ENCODE results near the gene MYO15A. TPM values are rescaled to one million over a fixed set of nuclear protein-coding genes. Genes with fewer than 3 reads are reported as not detected.

Gene MYO15A, protein sequence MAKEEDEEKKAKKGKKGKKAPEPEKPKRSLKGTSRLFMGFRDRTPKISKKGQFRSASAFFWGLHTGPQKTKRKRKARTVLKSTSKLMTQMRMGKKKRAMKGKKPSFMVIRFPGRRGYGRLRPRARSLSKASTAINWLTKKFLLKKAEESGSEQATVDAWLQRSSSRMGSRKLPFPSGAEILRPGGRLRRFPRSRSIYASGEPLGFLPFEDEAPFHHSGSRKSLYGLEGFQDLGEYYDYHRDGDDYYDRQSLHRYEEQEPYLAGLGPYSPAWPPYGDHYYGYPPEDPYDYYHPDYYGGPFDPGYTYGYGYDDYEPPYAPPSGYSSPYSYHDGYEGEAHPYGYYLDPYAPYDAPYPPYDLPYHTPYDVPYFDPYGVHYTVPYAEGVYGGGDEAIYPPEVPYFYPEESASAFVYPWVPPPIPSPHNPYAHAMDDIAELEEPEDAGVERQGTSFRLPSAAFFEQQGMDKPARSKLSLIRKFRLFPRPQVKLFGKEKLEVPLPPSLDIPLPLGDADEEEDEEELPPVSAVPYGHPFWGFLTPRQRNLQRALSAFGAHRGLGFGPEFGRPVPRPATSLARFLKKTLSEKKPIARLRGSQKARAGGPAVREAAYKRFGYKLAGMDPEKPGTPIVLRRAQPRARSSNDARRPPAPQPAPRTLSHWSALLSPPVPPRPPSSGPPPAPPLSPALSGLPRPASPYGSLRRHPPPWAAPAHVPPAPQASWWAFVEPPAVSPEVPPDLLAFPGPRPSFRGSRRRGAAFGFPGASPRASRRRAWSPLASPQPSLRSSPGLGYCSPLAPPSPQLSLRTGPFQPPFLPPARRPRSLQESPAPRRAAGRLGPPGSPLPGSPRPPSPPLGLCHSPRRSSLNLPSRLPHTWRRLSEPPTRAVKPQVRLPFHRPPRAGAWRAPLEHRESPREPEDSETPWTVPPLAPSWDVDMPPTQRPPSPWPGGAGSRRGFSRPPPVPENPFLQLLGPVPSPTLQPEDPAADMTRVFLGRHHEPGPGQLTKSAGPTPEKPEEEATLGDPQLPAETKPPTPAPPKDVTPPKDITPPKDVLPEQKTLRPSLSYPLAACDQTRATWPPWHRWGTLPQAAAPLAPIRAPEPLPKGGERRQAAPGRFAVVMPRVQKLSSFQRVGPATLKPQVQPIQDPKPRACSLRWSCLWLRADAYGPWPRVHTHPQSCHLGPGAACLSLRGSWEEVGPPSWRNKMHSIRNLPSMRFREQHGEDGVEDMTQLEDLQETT (N-terminal part only)
- total RNA-seq (2014; rRNA removed; shearing (Covaris generic)), result 1.0 and 1.3 TPM in 2 replicates
- 1.1 and 2.2 TPM in 2 replicates for polyA plus RNA-seq (2016; fragmentation: Nextera tagmentation; extraction: Ambion mirVana)
- long read RNA-seq, result 0 reads

DNA sequence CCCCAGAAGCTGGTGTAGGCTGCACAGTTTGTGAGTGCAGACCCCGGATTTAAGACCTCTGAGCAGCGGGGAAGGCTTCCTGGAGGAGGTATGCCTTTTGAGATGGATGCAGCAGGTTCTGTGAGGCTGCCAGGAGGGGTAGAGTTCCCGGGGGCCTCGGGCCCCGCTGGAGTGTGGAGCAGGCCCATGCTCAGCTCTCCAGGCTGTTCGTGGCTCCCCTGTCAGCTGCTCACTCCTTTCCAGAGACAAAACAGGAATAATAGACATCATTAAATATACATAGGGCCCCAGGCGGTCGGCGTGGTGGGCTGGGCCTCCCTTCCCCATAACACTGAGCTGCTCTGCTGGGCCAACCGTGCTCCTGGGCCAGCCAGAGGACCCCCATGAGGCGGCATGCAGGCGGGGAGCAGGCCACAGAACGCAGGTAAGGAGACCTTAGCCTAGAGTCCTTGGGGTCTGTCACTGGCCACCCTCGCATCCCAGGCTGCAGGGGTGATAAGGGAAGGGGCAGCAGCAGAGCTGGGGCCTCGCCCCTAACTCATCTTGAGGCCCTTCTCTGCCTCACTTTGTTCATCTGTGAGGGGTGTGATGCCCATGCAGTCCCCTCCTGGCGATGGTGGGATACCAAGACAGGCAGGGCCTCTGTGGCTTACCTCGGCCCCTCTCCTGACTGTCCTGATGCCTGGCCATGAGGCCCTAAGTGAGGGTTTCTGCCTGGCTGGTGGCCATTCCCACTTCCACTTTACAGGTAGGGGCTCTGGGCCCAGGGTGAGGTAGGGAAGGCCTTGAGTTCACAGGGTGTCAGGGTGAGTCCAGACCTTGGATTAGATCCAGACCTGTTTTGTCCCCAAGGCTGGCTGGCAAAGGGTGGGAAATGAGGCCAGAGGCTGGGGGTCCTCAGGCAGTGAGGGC lies at the start of gene MYO15A:
Gene MYO15A (plus strand): TSS at position 356 of the 912 bp plus-strand sequence. CDS start 10,045 bp downstream, outside the sequence.
- Histone ChIP-seq H3K4me1 (ENCODE audit: insufficient read depth) (no peaks in the 10 kb centered on the region), H3F3A (replicated peaks; ENCODE audit: low read depth) (no peaks in the 10 kb centered on the region), H4K20me1 (replicated peaks; ENCODE audit: insufficient read depth) (no peaks in the 10 kb centered on the region; the same call in 1 of the 2 replicates), H3K4me3 (no peak within 1 kb of the TSS), H3K27ac (ENCODE audit: low read depth) (no peak within 1 kb of the TSS), H3K9me2 (ENCODE audit: insufficient read depth) (no peaks in the 10 kb centered on the region), H3K27me3 (ENCODE audit: insufficient read depth) (no peaks in the 10 kb centered on the region), H3K79me2 (replicated peaks; ENCODE audit: insufficient read depth) (no peaks in the 10 kb centered on the region), H3K4me2 (no peak within 1 kb of the TSS), H3K36me3 (ENCODE audit: insufficient read depth) (no peaks in the 10 kb centered on the region), H2AFZ (no peak within 1 kb of the TSS)
- no peak for TF ChIP-seq EZH2phosphoT487 (IDR thresholded peaks at IDR 0.05; ENCODE audit: unreplicated experiment)
- peak; percentile 1; the same call in 1 of the 2 replicates for TF ChIP-seq POLR2AphosphoS5 (IDR thresholded peaks at IDR 0.05; ENCODE audit: low read depth)
- no peak for TF ChIP-seq CREB1 (CRISPR knock-in tag; IDR thresholded peaks at IDR 0.05; ENCODE audit: low read depth)
- peaks cover 6% of the 10 kb centered on the region; the same call in 2 of the 3 replicates for H3K4me1 Mint-ChIP-seq
- peaks cover 4% of the 10 kb centered on the region for H3K27me3 Mint-ChIP-seq (ENCODE audit: insufficient read depth, low read depth, poor library complexity)
- H3K27ac Mint-ChIP-seq, result no peak within 1 kb of the TSS
- ATAC-seq (peak; percentile 16; the same call in 1 of the 3 replicates), DNase-seq (ENCODE audit: low spot score) (no peak)
- peaks cover 6% of the 10 kb centered on the region for H3K36me3 Mint-ChIP-seq (ENCODE audit: low read depth)
- no peak within 1 kb of the TSS for H3K4me3 Mint-ChIP-seq
- H3K9me3 Mint-ChIP-seq, result no peaks in the 10 kb centered on the region

DNA sequence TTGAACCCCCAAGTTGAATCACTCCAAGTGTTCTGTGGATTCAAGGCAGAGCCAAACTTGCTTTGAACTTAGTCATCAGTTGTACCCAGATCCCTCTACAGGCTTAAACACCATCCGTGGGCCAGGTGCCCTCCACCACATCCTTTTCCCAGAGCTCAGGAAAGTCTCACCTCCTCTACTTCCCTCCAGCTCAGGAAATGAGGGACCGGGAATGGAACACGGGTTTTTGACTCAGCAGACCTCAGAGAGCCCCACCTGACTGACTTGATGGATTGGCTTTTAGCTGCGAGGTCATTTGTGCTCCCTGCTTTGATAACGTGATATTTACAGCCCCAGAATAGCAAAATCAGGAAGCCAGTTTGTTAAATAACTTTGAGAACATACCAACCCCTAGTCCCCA lies 49.3 kb upstream of the MYO15A start:
- Histone ChIP-seq H3K9me2 (ENCODE audit: insufficient read depth) (no peaks in the 10 kb centered on the region), H3K36me3 (ENCODE audit: insufficient read depth) (peaks cover 9% of the 10 kb centered on the region; the same call in 1 of the 2 replicates), H3K4me1 (ENCODE audit: insufficient read depth) (no peaks in the 10 kb centered on the region), H3K79me2 (replicated peaks; ENCODE audit: insufficient read depth) (no peaks in the 10 kb centered on the region), H3K4me2 (no peak overlapping the region), H3K27me3 (ENCODE audit: insufficient read depth) (no peaks in the 10 kb centered on the region), H3F3A (replicated peaks; ENCODE audit: low read depth) (no peaks in the 10 kb centered on the region), H2AFZ (no peak overlapping the region), H3K4me3 (no peak overlapping the region), H4K20me1 (replicated peaks; ENCODE audit: insufficient read depth) (no peaks in the 10 kb centered on the region; the same call in 1 of the 2 replicates), H3K27ac (ENCODE audit: low read depth) (no peak overlapping the region)
- Mint-ChIP-seq H3K9me3 (no peaks in the 10 kb centered on the region), H3K36me3 (ENCODE audit: low read depth) (peaks cover 28% of the 10 kb centered on the region), H3K4me3 (no peak overlapping the region), H3K27me3 (ENCODE audit: insufficient read depth, low read depth, poor library complexity) (peaks cover 1% of the 10 kb centered on the region), H3K4me1 (no peaks in the 10 kb centered on the region), H3K27ac (no peak overlapping the region)
- no peak for ATAC-seq
- no peak for DNase-seq (ENCODE audit: low spot score)
- TF ChIP-seq POLR2AphosphoS5 (IDR thresholded peaks at IDR 0.05; ENCODE audit: low read depth) (no peak), EZH2 (IDR thresholded peaks at IDR 0.05; ENCODE audit: low read depth, unreplicated experiment) (no peak), ZNF114 (CRISPR knock-in tag; IDR thresholded peaks at IDR 0.05) (no peak)
- TF ChIP-seq, protein P1, sequence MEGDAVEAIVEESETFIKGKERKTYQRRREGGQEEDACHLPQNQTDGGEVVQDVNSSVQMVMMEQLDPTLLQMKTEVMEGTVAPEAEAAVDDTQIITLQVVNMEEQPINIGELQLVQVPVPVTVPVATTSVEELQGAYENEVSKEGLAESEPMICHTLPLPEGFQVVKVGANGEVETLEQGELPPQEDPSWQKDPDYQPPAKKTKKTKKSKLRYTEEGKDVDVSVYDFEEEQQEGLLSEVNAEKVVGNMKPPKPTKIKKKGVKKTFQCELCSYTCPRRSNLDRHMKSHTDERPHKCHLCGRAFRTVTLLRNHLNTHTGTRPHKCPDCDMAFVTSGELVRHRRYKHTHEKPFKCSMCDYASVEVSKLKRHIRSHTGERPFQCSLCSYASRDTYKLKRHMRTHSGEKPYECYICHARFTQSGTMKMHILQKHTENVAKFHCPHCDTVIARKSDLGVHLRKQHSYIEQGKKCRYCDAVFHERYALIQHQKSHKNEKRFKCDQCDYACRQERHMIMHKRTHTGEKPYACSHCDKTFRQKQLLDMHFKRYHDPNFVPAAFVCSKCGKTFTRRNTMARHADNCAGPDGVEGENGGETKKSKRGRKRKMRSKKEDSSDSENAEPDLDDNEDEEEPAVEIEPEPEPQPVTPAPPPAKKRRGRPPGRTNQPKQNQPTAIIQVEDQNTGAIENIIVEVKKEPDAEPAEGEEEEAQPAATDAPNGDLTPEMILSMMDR (conservative IDR thresholded peaks at IDR 0.05; ENCODE audit: low read depth in 2 of 2), result no peak
- TF ChIP-seq, protein P2, sequence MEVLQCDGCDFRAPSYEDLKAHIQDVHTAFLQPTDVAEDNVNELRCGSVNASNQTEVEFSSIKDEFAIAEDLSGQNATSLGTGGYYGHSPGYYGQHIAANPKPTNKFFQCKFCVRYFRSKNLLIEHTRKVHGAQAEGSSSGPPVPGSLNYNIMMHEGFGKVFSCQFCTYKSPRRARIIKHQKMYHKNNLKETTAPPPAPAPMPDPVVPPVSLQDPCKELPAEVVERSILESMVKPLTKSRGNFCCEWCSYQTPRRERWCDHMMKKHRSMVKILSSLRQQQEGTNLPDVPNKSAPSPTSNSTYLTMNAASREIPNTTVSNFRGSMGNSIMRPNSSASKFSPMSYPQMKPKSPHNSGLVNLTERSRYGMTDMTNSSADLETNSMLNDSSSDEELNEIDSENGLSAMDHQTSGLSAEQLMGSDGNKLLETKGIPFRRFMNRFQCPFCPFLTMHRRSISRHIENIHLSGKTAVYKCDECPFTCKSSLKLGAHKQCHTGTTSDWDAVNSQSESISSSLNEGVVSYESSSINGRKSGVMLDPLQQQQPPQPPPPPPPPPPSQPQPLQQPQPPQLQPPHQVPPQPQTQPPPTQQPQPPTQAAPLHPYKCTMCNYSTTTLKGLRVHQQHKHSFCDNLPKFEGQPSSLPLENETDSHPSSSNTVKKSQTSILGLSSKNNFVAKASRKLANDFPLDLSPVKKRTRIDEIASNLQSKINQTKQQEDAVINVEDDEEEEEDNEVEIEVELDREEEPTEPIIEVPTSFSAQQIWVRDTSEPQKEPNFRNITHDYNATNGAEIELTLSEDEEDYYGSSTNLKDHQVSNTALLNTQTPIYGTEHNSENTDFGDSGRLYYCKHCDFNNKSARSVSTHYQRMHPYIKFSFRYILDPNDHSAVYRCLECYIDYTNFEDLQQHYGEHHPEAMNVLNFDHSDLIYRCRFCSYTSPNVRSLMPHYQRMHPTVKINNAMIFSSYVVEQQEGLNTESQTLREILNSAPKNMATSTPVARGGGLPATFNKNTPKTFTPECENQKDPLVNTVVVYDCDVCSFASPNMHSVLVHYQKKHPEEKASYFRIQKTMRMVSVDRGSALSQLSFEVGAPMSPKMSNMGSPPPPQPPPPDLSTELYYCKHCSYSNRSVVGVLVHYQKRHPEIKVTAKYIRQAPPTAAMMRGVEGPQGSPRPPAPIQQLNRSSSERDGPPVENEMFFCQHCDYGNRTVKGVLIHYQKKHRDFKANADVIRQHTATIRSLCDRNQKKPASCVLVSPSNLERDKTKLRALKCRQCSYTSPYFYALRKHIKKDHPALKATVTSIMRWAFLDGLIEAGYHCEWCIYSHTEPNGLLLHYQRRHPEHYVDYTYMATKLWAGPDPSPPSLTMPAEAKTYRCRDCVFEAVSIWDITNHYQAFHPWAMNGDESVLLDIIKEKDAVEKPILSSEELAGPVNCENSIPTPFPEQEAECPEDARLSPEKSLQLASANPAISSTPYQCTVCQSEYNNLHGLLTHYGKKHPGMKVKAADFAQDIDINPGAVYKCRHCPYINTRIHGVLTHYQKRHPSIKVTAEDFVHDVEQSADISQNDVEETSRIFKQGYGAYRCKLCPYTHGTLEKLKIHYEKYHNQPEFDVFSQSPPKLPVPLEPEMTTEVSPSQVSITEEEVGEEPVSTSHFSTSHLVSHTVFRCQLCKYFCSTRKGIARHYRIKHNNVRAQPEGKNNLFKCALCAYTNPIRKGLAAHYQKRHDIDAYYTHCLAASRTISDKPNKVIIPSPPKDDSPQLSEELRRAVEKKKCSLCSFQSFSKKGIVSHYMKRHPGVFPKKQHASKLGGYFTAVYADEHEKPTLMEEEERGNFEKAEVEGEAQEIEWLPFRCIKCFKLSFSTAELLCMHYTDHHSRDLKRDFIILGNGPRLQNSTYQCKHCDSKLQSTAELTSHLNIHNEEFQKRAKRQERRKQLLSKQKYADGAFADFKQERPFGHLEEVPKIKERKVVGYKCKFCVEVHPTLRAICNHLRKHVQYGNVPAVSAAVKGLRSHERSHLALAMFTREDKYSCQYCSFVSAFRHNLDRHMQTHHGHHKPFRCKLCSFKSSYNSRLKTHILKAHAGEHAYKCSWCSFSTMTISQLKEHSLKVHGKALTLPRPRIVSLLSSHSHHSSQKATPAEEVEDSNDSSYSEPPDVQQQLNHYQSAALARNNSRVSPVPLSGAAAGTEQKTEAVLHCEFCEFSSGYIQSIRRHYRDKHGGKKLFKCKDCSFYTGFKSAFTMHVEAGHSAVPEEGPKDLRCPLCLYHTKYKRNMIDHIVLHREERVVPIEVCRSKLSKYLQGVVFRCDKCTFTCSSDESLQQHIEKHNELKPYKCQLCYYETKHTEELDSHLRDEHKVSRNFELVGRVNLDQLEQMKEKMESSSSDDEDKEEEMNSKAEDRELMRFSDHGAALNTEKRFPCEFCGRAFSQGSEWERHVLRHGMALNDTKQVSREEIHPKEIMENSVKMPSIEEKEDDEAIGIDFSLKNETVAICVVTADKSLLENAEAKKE (CRISPR knock-in tag; IDR thresholded peaks at IDR 0.05), result no peak

All from GM23338 (cell line).